ENCODE measurements around the gene RAB38.
A peak's percentile ranks its signal among the peaks of the same experiment; 100 is the strongest.

RAB38 gene

GRCh38 chr11:88114486-88115045 lies 60.7 kb downstream of the RAB38 start:
- Histone ChIP-seq H3K4me3 (ENCODE audit: low read length in 2 of 2) (no peak overlapping the region), H3K9me3 (ENCODE audit: control insufficient read depth in 2 of 2, low read length in 2 of 2) (no peaks in the 10 kb centered on the region), H3K4me1 (ENCODE audit: control insufficient read depth in 2 of 2, insufficient read depth in 2 of 2, low read length in 2 of 2) (no peaks in the 10 kb centered on the region), H3K27me3 (ENCODE audit: control insufficient read depth in 2 of 2, insufficient read depth in 2 of 2, low read length in 2 of 2) (no peaks in the 10 kb centered on the region), H3K36me3 (ENCODE audit: control insufficient read depth in 2 of 2, insufficient read depth in 2 of 2, low read length in 2 of 2) (no peaks in the 10 kb centered on the region), H3K27ac (ENCODE audit: low read depth in 2 of 2, low read length in 2 of 2) (no peak overlapping the region), H3K9ac (ENCODE audit: low read depth in 1 of 2, low read length in 2 of 2) (no peak overlapping the region)

GRCh38 chr11:88106666-88107065 lies 68.6 kb downstream of the RAB38 start:
- Histone ChIP-seq H3K4me1 (ENCODE audit: control insufficient read depth in 2 of 2, insufficient read depth in 2 of 2, low read length in 2 of 2) (peaks cover 0 to 3% of the 10 kb centered on the region in 2 donors), H3K9me3 (ENCODE audit: control insufficient read depth in 2 of 2, low read length in 2 of 2) (no peaks in the 10 kb centered on the region), H3K9ac (ENCODE audit: low read depth in 1 of 2, low read length in 2 of 2) (no peak overlapping the region), H3K27me3 (ENCODE audit: control insufficient read depth in 2 of 2, insufficient read depth in 2 of 2, low read length in 2 of 2) (no peaks in the 10 kb centered on the region), H3K4me3 (ENCODE audit: low read length in 2 of 2) (no peak overlapping the region), H3K36me3 (ENCODE audit: control insufficient read depth in 2 of 2, insufficient read depth in 2 of 2, low read length in 2 of 2) (no peaks in the 10 kb centered on the region), H3K27ac (ENCODE audit: low read depth in 2 of 2, low read length in 2 of 2) (no peak overlapping the region)

GRCh38 chr11:88105951-88106350 lies 69.3 kb downstream of the RAB38 start:
- no peak overlapping the region for H3K27ac ChIP-seq (ENCODE audit: low read depth in 2 of 2, low read length in 2 of 2)
- H3K4me1 ChIP-seq (ENCODE audit: control insufficient read depth in 2 of 2, insufficient read depth in 2 of 2, low read length in 2 of 2): peaks cover 0 to 3% of the 10 kb centered on the region in 2 donors
- no peak overlapping the region for H3K9ac ChIP-seq (ENCODE audit: low read depth in 1 of 2, low read length in 2 of 2)
- no peaks in the 10 kb centered on the region for H3K27me3 ChIP-seq (ENCODE audit: control insufficient read depth in 2 of 2, insufficient read depth in 2 of 2, low read length in 2 of 2)
- H3K36me3 ChIP-seq (ENCODE audit: control insufficient read depth in 2 of 2, insufficient read depth in 2 of 2, low read length in 2 of 2): no peaks in the 10 kb centered on the region
- H3K4me3 ChIP-seq (ENCODE audit: low read length in 2 of 2): no peak overlapping the region
- H3K9me3 ChIP-seq (ENCODE audit: control insufficient read depth in 2 of 2, low read length in 2 of 2): no peaks in the 10 kb centered on the region

- Histone ChIP-seq H3K27ac (ENCODE audit: low read depth in 2 of 2, low read length in 2 of 2) (no peak overlapping the region), H3K9ac (ENCODE audit: low read depth in 1 of 2, low read length in 2 of 2) (no peak overlapping the region), H3K9me3 (ENCODE audit: control insufficient read depth in 2 of 2, low read length in 2 of 2) (no peaks in the 10 kb centered on the region), H3K36me3 (ENCODE audit: control insufficient read depth in 2 of 2, insufficient read depth in 2 of 2, low read length in 2 of 2) (no peaks in the 10 kb centered on the region), H3K4me1 (ENCODE audit: control insufficient read depth in 2 of 2, insufficient read depth in 2 of 2, low read length in 2 of 2) (peaks cover 0 to 3% of the 10 kb centered on the region in 2 donors), H3K27me3 (ENCODE audit: control insufficient read depth in 2 of 2, insufficient read depth in 2 of 2, low read length in 2 of 2) (no peaks in the 10 kb centered on the region), H3K4me3 (ENCODE audit: low read length in 2 of 2) (no peak overlapping the region)
Observed at GRCh38 chr11:88105526-88105925, 69.7 kb downstream of the RAB38 start.

- Histone ChIP-seq H3K36me3 (ENCODE audit: control insufficient read depth in 2 of 2, insufficient read depth in 2 of 2, low read length in 2 of 2) (no peaks in the 10 kb centered on the region), H3K4me1 (ENCODE audit: control insufficient read depth in 2 of 2, insufficient read depth in 2 of 2, low read length in 2 of 2) (peaks cover 0 to 3% of the 10 kb centered on the region in 2 donors), H3K27me3 (ENCODE audit: control insufficient read depth in 2 of 2, insufficient read depth in 2 of 2, low read length in 2 of 2) (no peaks in the 10 kb centered on the region), H3K4me3 (ENCODE audit: low read length in 2 of 2) (no peak overlapping the region), H3K9me3 (ENCODE audit: control insufficient read depth in 2 of 2, low read length in 2 of 2) (no peaks in the 10 kb centered on the region), H3K27ac (ENCODE audit: low read depth in 2 of 2, low read length in 2 of 2) (no peak overlapping the region), H3K9ac (ENCODE audit: low read depth in 1 of 2, low read length in 2 of 2) (no peak overlapping the region)
Observed at GRCh38 chr11:88104408-88104807, 70.8 kb downstream of the RAB38 start.

- Histone ChIP-seq H3K27ac (ENCODE audit: low read depth in 2 of 2, low read length in 2 of 2) (no peak overlapping the region), H3K9me3 (ENCODE audit: control insufficient read depth in 2 of 2, low read length in 2 of 2) (no peaks in the 10 kb centered on the region), H3K9ac (ENCODE audit: low read depth in 1 of 2, low read length in 2 of 2) (no peak overlapping the region), H3K4me3 (ENCODE audit: low read length in 2 of 2) (peak overlapping the region in 1 of 2 donors; percentile 28), H3K4me1 (ENCODE audit: control insufficient read depth in 2 of 2, insufficient read depth in 2 of 2, low read length in 2 of 2) (peaks cover 0 to 3% of the 10 kb centered on the region in 2 donors), H3K36me3 (ENCODE audit: control insufficient read depth in 2 of 2, insufficient read depth in 2 of 2, low read length in 2 of 2) (no peaks in the 10 kb centered on the region), H3K27me3 (ENCODE audit: control insufficient read depth in 2 of 2, insufficient read depth in 2 of 2, low read length in 2 of 2) (no peaks in the 10 kb centered on the region)
Observed at GRCh38 chr11:88103337-88104206, 71.7 kb downstream of the RAB38 start.

- Histone ChIP-seq H3K27ac (ENCODE audit: low read depth in 2 of 2, low read length in 2 of 2) (no peak overlapping the region), H3K36me3 (ENCODE audit: control insufficient read depth in 2 of 2, insufficient read depth in 2 of 2, low read length in 2 of 2) (no peaks in the 10 kb centered on the region), H3K27me3 (ENCODE audit: control insufficient read depth in 2 of 2, insufficient read depth in 2 of 2, low read length in 2 of 2) (no peaks in the 10 kb centered on the region), H3K4me1 (ENCODE audit: control insufficient read depth in 2 of 2, insufficient read depth in 2 of 2, low read length in 2 of 2) (peaks cover 0 to 3% of the 10 kb centered on the region in 2 donors), H3K4me3 (ENCODE audit: low read length in 2 of 2) (no peak overlapping the region), H3K9ac (ENCODE audit: low read depth in 1 of 2, low read length in 2 of 2) (no peak overlapping the region), H3K9me3 (ENCODE audit: control insufficient read depth in 2 of 2, low read length in 2 of 2) (no peaks in the 10 kb centered on the region)
Observed at GRCh38 chr11:88102598-88102934, 72.7 kb downstream of the RAB38 start.

- Histone ChIP-seq H3K27me3 (ENCODE audit: control insufficient read depth in 2 of 2, insufficient read depth in 2 of 2, low read length in 2 of 2) (no peaks in the 10 kb centered on the region), H3K9ac (ENCODE audit: low read depth in 1 of 2, low read length in 2 of 2) (no peak overlapping the region), H3K4me1 (ENCODE audit: control insufficient read depth in 2 of 2, insufficient read depth in 2 of 2, low read length in 2 of 2) (peaks cover 0 to 3% of the 10 kb centered on the region in 2 donors), H3K27ac (ENCODE audit: low read depth in 2 of 2, low read length in 2 of 2) (no peak overlapping the region), H3K4me3 (ENCODE audit: low read length in 2 of 2) (no peak overlapping the region), H3K9me3 (ENCODE audit: control insufficient read depth in 2 of 2, low read length in 2 of 2) (no peaks in the 10 kb centered on the region), H3K36me3 (ENCODE audit: control insufficient read depth in 2 of 2, insufficient read depth in 2 of 2, low read length in 2 of 2) (no peaks in the 10 kb centered on the region)
Observed at GRCh38 chr11:88101881-88102597, 73.2 kb downstream of the RAB38 start.

GRCh38 chr11:88100151-88100550 lies 75.1 kb downstream of the RAB38 start:
- no peak overlapping the region for H3K4me3 ChIP-seq (ENCODE audit: low read length in 2 of 2)
- H3K9me3 ChIP-seq (ENCODE audit: control insufficient read depth in 2 of 2, low read length in 2 of 2): no peaks in the 10 kb centered on the region
- H3K4me1 ChIP-seq (ENCODE audit: control insufficient read depth in 2 of 2, insufficient read depth in 2 of 2, low read length in 2 of 2): peaks cover 0 to 3% of the 10 kb centered on the region in 2 donors
- H3K9ac ChIP-seq (ENCODE audit: low read depth in 1 of 2, low read length in 2 of 2): no peak overlapping the region
- H3K27ac ChIP-seq (ENCODE audit: low read depth in 2 of 2, low read length in 2 of 2): no peak overlapping the region
- no peaks in the 10 kb centered on the region for H3K27me3 ChIP-seq (ENCODE audit: control insufficient read depth in 2 of 2, insufficient read depth in 2 of 2, low read length in 2 of 2)
- no peaks in the 10 kb centered on the region for H3K36me3 ChIP-seq (ENCODE audit: control insufficient read depth in 2 of 2, insufficient read depth in 2 of 2, low read length in 2 of 2)

- H3K4me1 ChIP-seq (ENCODE audit: control insufficient read depth in 2 of 2, insufficient read depth in 2 of 2, low read length in 2 of 2): no peaks in the 10 kb centered on the region
- no peaks in the 10 kb centered on the region for H3K9me3 ChIP-seq (ENCODE audit: control insufficient read depth in 2 of 2, low read length in 2 of 2)
- no peak overlapping the region for H3K27ac ChIP-seq (ENCODE audit: low read depth in 2 of 2, low read length in 2 of 2)
- H3K9ac ChIP-seq (ENCODE audit: low read depth in 1 of 2, low read length in 2 of 2): no peak overlapping the region
- no peaks in the 10 kb centered on the region for H3K27me3 ChIP-seq (ENCODE audit: control insufficient read depth in 2 of 2, insufficient read depth in 2 of 2, low read length in 2 of 2)
- no peak overlapping the region for H3K4me3 ChIP-seq (ENCODE audit: low read length in 2 of 2)
- H3K36me3 ChIP-seq (ENCODE audit: control insufficient read depth in 2 of 2, insufficient read depth in 2 of 2, low read length in 2 of 2): no peaks in the 10 kb centered on the region
Observed at GRCh38 chr11:88098289-88098688, 77.0 kb downstream of the RAB38 start.

Data from mucosa of rectum (tissue), 2 donors.